HG02970 (cell line): ENCODE results near the gene TET2.
"Not testable (repeated sequence)": the region's sequence is repeated elsewhere in the genome, so short reads cannot be mapped to it uniquely, and the experiment has no call there.

Experiments used
- ATAC-seq: cut with Tn5 transposase; IDR thresholded peaks from one replicate; pipeline ENCODE4 v1.9.1; 2021; ENCODE audit warnings: mild to moderate bottlenecking, moderate library complexity, moderate number of reproducible peaks; ENCODE audit not compliant: unreplicated experiment, low FRiP score

Gene TET2

DNA sequence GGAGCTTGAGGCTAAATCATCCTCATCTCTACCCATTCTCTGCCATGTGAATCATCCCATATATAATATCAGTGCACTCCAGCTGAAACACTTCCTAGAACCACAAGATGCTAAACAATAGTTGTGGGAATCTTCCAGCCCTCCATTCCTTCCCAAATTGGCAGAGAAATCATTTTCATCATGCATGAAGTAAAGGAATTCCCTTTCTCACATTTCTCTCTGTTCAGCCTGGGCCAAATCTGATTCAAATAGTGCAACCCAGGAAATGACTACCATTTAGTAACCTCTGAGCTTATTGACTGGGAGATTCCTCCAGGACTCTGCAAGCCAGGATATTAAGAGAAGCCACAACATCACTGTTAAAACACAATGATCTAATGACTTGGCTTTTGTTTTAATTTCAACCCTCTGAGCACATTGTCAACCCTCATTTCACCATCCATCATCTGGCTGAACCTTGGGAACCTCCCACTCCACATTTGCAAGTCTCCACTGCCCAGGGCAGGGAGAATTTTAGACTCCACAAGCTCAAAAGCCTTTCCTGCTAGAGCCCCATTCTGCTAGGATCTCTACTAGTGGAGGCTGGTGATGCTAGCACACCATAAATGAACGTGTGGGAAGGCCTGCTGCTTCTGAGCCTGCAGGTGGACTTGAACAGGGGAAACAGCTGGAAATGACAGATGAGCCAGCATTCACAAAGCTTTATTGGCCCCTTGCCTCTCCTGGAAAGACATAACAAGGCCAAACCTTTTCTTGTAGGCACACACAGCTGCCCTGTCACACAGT, 133.9 kb downstream of the TET2 start:
- ATAC-seq = no peak

DNA sequence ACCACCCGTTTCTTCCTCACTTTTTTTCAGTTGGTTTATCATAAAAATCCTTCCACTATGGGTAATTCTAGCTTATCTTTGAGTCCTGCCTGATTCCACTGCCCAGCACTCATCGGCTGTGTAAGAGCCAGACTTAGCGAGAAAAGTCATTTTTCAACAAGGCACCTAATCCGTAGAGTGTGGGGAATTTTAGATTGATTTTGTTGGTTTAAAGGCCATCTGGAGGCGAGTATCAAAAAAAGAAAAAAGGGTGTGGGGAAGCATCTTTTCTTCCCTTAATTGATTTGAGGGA, 134.4 kb downstream of the TET2 start:
- no peak for ATAC-seq

DNA sequence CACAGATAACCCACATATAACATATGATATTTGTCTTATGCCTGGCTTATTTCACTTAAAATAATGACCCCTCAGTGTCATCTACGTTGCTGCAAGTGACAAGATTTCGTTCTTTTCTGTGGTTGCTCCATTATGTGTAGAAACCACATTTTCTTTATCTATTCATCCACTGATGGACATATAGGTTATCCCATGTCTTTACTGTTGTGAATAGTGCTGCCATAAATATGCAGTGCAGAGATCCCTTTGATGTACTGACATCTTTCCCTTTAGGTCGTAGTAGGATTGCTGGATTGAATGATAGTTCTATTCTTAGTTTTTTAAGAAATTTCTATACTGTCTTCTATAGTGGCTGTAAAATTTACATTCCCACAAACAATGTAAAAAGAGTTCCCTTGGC, 135.8 kb downstream of the TET2 start:
- ATAC-seq = no peak

DNA sequence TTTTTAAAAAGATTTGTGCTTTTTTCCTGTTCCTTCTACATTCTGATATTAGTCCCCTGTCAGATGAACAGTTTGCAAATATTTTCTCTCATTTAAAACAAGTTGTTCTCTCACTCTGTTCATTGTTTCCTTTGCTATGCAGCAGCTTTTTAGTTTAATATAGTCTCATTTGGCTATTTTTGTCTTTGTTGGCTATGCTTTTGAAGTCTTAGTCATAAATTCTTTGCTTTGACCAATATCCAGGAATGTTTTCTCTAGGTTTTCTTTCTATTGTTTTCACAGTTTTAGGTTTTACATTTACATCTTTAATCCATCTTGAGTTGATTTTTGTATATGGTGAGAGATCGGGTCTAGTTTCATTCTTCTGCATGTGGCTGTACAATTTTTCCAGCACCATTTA, 136.8 kb downstream of the TET2 start:
- no peak for ATAC-seq

DNA sequence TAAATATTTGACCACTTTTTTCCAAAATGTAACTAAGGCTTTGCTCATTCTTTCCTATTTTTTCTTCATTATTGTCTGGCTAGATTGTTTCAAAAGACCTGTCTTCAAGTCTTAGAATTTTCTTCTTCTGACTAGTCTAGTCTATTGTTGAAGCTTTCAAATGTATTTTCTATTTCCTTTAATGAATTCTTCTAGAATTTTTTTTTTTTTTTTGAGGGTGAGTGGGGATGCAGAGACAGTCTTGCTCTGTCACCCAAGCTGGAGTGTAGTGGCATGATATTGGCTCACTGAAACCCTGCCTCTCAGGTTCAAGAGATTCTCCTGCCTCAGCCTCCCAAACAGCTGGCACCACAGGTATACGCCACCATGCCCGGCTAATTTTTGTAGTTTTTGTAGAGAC, 141.4 kb downstream of the TET2 start:
- ATAC-seq = no peak

DNA sequence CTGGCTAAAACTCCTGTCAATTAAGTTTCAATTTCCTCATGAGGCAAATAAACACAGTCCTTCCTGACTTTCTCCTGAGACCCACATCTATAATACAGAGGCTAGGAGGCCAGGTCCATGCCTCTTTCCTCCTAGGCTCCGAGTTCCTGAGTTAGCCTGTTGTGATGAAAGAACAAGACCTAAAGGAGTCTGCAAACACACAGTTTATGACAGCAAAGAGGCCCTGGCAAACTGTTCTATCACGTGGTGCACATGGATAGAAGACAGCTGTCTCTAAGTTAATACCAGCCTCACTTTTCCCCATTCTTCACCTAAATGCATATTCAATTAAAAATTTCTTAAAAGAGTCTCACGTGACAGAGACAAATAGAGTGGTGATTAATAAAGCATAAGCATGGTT, 145.2 kb downstream of the TET2 start:
- ATAC-seq = no peak

DNA sequence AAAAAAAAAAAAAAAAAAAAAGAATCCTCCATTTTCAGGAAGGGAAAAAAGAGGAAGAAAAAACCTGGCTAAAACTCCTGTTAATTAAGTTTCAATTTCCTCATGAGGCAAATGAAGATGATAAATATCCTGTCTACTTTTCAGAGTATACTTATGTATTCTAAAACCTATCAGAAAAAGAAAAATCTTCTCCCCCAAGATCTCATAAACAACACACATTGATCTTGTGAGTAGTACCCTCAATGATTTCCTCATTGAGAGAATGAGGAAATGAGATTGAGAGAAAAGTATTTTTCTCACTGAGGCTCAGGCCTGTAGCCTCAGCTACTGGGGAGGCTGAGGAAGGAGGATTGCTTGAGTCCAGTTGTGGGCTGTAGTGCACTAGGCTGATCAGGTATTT, 146.7 kb downstream of the TET2 start:
- no peak for ATAC-seq

DNA sequence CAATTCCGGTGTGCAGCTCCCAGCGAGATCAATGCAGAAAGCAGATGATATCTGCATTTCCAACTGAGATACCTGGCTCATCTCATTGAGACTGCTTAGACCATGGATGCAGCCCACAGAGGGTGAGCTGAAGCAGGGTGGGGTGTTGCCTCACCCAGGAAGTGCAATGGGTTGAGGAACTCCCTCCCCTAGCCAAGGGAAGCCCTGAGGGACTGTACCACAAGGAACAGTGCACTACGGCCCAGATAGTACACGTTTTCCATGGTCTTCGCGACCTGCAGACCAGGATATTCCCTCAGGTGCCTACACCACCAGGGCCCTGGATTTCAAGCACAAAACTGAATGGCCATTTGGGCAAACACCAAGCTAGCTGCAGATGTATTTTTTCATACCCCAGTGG, 150.0 kb downstream of the TET2 start:
- no peak for ATAC-seq

DNA sequence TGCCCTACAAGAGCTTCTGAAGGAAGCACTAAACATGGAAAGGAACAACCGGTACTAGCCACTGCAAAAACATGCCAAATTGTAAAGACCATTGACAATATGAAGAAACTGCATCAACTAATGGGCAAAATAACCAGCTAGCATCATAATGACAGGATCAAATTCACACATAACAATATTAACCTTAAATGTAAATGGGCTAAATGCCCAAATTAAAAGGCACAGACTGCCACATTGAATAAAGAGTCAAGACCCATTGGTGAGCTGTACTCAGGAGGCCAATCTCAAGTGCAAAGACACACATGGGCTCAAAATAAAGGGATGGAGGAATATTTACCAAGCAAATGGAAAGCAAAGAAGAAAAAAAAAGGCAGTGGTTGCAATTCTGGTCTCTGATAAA, 152.4 kb downstream of the TET2 start:
- not testable (repeated sequence) for ATAC-seq

DNA sequence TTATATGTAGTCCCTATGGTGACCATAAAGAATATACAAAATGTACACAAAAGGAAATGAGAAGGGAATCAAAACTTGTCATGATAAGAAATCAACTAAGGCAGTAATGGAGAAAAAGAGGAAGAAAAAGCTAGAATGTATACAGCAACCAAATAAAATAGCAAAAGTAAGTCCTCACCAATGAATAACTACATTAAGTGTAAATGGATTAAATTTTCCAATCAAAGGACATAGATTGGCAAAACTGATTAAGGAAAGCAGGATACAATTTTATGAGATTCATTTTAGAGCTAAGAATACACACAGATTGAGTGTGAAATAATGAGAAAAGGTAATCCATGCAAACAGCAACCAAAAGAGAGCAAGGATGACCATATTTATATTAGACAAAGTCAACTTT, 157.4 kb downstream of the TET2 start:
- no peak for ATAC-seq

DNA sequence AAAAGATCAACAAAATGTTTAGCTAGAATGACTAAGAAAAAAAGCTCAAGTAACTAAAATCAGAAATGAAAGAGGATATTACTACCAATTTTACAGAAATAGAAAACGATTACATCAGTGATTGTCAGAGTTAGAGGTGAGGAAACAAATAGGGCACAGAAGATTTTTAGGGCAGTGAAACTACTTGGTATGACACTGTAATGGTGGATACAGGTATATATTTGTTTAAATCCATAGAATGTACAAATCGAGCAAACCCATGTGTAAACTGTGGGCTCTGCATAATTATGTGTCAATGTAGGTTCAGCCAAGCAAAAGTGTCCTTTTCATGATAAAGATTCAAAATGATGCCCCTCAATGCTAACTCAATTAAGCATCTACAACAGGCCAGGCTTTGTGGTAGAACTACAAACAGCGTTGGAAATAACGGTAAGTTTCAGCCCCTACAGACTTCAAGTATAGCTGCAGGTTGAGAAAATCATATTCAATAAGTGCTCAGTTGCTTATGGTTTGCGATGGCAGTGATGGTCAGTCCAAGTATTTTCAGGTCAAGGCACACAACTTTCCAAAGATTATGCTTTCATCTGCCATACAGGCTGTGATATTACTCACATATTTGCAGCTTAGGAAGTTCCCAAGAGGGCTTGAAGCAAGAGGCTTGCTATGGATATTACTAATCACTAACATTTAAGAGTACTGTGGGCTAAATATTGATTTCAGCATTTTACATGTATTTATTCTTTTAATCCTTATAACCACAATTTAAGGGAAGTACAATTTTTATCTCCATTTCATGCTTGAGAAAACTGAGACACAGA, 158.6 kb downstream of the TET2 start:
- peak; percentile 35 for ATAC-seq

DNA sequence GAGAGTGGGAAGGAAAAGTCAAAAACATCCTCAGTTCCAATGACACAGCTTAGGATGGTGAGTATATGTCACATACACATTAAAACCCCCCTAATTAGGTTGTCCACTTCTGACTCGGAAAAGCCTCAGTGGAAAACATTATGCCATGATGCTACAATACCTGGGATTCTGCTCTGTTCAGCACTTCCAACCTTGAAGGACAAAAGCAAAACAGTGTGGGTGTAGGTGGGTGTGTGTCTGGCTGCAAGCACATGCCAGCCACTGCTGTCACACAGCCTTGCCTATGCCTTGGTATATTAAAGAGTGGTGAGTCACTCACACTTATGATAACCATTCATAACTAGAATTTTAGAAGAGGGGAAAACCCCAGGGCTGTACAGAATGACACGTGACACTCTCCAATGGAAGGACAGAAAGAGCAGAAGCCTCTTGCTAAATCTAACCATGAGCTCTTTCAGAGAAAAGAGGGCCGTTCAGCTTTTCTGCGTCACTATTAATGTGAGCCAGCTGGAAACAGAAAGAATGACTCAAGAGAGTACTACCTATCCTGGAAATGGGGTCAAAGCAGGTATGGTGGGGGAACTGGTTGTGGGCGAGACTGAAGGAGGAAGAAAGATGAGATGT, 159.6 kb downstream of the TET2 start:
- peak; percentile 90 for ATAC-seq

DNA sequence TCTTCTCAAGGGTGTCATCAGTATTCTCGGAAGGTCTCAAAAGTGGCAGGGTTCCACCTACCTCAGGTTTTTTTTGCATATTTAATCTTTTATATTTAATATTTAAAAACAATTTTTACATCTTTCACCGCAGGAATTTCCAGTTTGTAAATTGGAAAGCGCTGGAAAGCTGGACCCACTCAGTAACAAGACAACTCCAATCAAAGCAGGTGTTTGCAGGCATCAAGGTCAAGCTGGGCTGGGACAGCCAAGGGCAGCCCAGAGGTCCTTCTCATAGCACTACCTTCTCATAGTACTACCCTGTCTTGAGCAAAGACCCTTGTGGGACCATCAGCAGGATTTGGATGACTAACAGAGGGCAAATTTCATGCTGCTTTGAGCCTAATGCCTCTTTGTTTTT, 160.1 kb downstream of the TET2 start:
- no peak for ATAC-seq

DNA sequence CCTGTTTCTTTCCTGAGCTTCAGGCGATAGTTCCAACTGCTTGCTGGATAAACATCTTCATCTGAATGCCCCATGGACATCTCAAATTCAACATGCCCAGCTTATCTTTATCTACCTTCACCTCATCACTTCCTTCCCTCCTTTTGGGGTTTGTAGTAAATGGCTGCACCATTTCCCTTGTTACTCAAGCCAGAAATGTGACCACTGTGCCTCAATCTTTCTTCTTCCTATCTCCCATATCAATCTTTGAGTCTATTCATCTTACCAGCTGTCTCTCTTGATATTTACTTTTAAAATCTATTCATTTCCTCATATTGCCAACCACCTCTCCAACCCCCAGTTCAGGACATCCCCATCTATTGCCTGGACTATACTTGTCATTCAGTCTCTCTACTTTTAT, 171.8 kb downstream of the TET2 start:
- ATAC-seq = no peak

DNA sequence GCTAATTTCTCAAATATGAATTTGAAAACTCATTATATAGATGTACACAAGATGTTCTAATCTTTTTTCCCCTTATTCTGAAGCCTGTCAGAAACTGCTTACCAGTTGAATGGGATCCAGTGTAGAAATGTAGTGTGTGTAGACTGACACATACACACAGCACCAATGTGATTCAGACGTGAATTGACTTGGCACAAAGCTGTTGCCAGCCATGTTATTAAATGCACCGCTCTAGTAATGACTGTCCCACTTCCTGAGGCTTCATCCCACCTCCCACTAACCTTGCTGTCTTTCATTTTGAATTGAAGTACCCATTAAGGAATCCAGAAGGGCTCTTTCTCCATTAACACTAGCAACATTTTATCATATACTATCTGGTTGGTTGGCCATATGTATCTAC, 180.5 kb downstream of the TET2 start:
- ATAC-seq = no peak

DNA sequence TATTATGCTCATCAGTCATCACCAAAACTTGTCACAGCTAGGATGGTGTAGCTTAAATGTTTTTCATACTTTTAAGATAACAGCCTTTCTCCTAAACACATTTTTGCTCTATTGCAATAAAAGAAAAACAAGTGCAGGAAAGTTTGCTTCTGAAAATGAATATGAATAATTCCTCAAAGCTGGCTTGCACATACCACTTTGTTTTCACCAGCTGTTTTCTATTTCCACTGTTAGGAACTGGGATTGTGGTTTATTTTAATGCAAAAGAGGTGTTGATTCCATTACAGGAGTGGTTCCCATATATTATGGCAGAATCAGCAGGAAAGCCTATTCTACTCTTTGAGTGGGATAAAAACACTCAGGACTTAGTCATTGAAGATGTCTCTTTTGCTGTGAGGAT, 181.3 kb downstream of the TET2 start:
- no peak for ATAC-seq

DNA sequence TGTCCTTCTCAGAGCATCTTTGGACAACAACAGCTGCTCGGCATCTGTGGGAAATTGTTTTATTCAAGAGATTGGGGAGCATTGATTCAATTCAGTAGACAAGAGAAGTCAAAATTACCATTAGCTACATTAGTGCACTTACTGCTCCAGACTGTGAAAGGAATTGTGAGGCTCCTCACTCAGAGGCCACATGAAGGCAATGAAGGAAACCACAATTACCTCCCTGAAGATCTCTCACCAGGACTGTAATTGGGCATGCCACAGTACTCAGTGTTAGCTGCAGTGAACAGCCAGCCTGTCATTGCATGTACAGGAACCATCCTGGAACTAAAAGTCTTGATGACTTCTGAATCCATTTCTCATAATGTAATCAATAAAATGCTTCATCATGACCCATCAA, 182.4 kb downstream of the TET2 start:
- ATAC-seq = no peak
